Muscle of arm (tissue), 12 donors: ENCODE data around the gene EIF2AK3. TPM values are rescaled to one million over a fixed set of nuclear protein-coding genes. Genes with fewer than 3 reads are reported as not detected.

ENCODE experiments used
- DNase-seq: peaks from one replicate; pipeline ENCODE4 v3.0.0-alpha.2; 2013
- polyA plus RNA-seq, 12 donors: library from polyadenylated mRNA; unstranded; fragments of 120-200 nt; gene quantifications; one replicate each; pipeline ENCODE4 v1.2.1, GENCODE V29; 2013; ENCODE audit not compliant: insufficient read length in 12 of 12

EIF2AK3 gene
- polyA plus RNA-seq, 12 donors, result 16.1 to 32.7 (median 22.8) TPM; not detected in 1

- DNase-seq, result no peak
Measured at GRCh38 chr2:88545118-88545517, 82.1 kb downstream of the EIF2AK3 start.

- no peak for DNase-seq
Measured at GRCh38 chr2:88543541-88544057, 83.7 kb downstream of the EIF2AK3 start.

GRCh38 chr2:88542668-88543067 lies 84.6 kb downstream of the EIF2AK3 start:
- DNase-seq, result no peak

- no peak for DNase-seq
Measured at GRCh38 chr2:88540346-88540745, 86.9 kb downstream of the EIF2AK3 start.

GRCh38 chr2:88538362-88538917 lies 88.8 kb downstream of the EIF2AK3 start:
- no peak for DNase-seq

GRCh38 chr2:88537640-88538039 lies 89.6 kb downstream of the EIF2AK3 start:
- DNase-seq, result no peak

GRCh38 chr2:88530081-88530480 lies 97.2 kb downstream of the EIF2AK3 start:
- no peak for DNase-seq

- no peak for DNase-seq
Measured at GRCh38 chr2:88521445-88522073, 105.7 kb downstream of the EIF2AK3 start.

GRCh38 chr2:88517759-88518201 lies 109.5 kb downstream of the EIF2AK3 start:
- no peak for DNase-seq

Other genes starting within 250 kb of the EIF2AK3 start
- 1 to 10 TPM in 3 of 12 donors, under 1 TPM in 2, not detected in 7; 0.05 to 8.1 (median 1.2) TPM for gene FOXI3, start 174.8 kb downstream of the EIF2AK3 start, polyA plus RNA-seq
- gene RPIA, start 64.2 kb upstream of the EIF2AK3 start, polyA plus RNA-seq, result 10 to 100 TPM in 11 of 12 donors, not detected in 1; 17.8 to 27.3 (median 22.4) TPM